H1 (cell line): ENCODE data around the gene CORO6. TPM values are rescaled to one million over a fixed set of nuclear protein-coding genes. Genes with fewer than 3 reads are reported as not detected.

Experiments
- CTCF ChIA-PET: fragments of 300-600 bp; sonication (Branson Sonifier 250); formaldehyde crosslinking; loops from one replicate; lab custom pipeline; 2021; ENCODE audit not compliant: partially characterized antibody; lab: Charles Lee
- POLR2A ChIA-PET: fragments of 300-600 bp; sonication (Branson Sonifier 250); formaldehyde crosslinking; loops from one replicate; lab custom pipeline; 2021; ENCODE audit warnings: inconsistent platforms; ENCODE audit not compliant: partially characterized antibody; lab: Charles Lee
- DNase-seq, 2 experiments: peaks; one replicate each; pipeline versions ENCODE4 v3.0.0 to v3.0.0-alpha.2; 2010 to 2022; ENCODE audit warnings: low spot score in 2 of 2, low read depth in 1 of 2, mixed read lengths in 1 of 2
- FAIRE-seq: peaks from 2 replicates; lab custom pipeline; 2011; peaks lifted over from hg19 to GRCh38; lab: Jason Lieb, UNC
- H2AFZ ChIP-seq: 2 replicates; pipeline ENCODE4 v1.8.1; 2012; ENCODE audit warnings: low read length, inconsistent platforms
- H2AK5ac ChIP-seq: 2 replicates; pipeline ENCODE4 v1.6.1; 2013; ENCODE audit warnings: low read depth, low read length
- H2BK120ac ChIP-seq: replicated peaks from 2 replicates; pipeline ENCODE3; 2013; ENCODE audit warnings: low read depth, low read length, inconsistent platforms
- H2BK12ac ChIP-seq: 2 replicates; pipeline ENCODE4 v1.6.1; 2013; ENCODE audit warnings: low read depth, low read length
- H2BK15ac ChIP-seq: 2 replicates; pipeline ENCODE4 v1.6.1; 2013; ENCODE audit warnings: low read length
- H2BK20ac ChIP-seq: 2 replicates; pipeline ENCODE4 v1.6.1; 2013; ENCODE audit warnings: low read length
- H2BK5ac ChIP-seq: 2 replicates; pipeline ENCODE4 v1.6.1; 2013; ENCODE audit warnings: low read depth, low read length
- H3K14ac ChIP-seq: 2 replicates; pipeline ENCODE4 v1.6.1; 2013; ENCODE audit warnings: inconsistent platforms; ENCODE audit not compliant: insufficient read length
- H3K18ac ChIP-seq: 2 replicates; pipeline ENCODE4 v1.6.1; 2013; ENCODE audit warnings: low read length; ENCODE audit errors: extremely low read depth
- H3K23ac ChIP-seq: 2 replicates; pipeline ENCODE4 v1.6.1; 2013; ENCODE audit warnings: inconsistent platforms; ENCODE audit not compliant: insufficient read length
- H3K23me2 ChIP-seq: 2 replicates; pipeline ENCODE4 v1.6.1; 2013; ENCODE audit warnings: low read depth, low read length
- H3K27ac ChIP-seq: 2 replicates; pipeline ENCODE4 v1.6.1; 2011; ENCODE audit warnings: low read depth, low read length, inconsistent platforms
- H3K27me3 ChIP-seq, 4 experiments: replicated peaks in 1 of 4; 1 replicate in 1 of 4; 2 replicates in 3 of 4; pipeline versions ENCODE4 v1.6.1 to v1.8.1; 2011 to 2013; ENCODE audit warnings: low read length in 3 of 4, mild to moderate bottlenecking in 3 of 4, inconsistent platforms in 2 of 4, mixed read lengths in 2 of 4, moderate library complexity in 1 of 4; ENCODE audit not compliant: control insufficient read depth in 3 of 4, insufficient read depth in 3 of 4; ENCODE audit errors: extremely low read depth in 1 of 4
- H3K36me3 ChIP-seq, 4 experiments: 2 replicates each; pipeline versions ENCODE4 v1.6.1 to v1.8.1; 2011 to 2013; ENCODE audit warnings: mild to moderate bottlenecking in 4 of 4, low read length in 3 of 4, moderate library complexity in 2 of 4, control low read depth in 1 of 4, inconsistent platforms in 1 of 4; ENCODE audit not compliant: insufficient read depth in 4 of 4, control insufficient read depth in 2 of 4
- H3K4ac ChIP-seq: replicated peaks from 2 replicates; pipeline ENCODE3; 2013; ENCODE audit warnings: low read length, low read depth, mixed read lengths, inconsistent platforms; ENCODE audit not compliant: insufficient read length
- H3K4me1 ChIP-seq, 4 experiments: replicated peaks in 1 of 4; 1 replicate in 1 of 4; 2 replicates in 3 of 4; pipeline versions ENCODE4 v1.6.1 to v1.8.1; 2011 to 2013; ENCODE audit warnings: low read length in 3 of 4, inconsistent platforms in 2 of 4, mixed read lengths in 1 of 4; ENCODE audit not compliant: insufficient read depth in 4 of 4, control insufficient read depth in 3 of 4
- H3K4me2 ChIP-seq, 2 experiments: 2 replicates each; pipeline versions ENCODE4 v1.6.1 to v1.8.1; 2011 to 2013; ENCODE audit warnings: low read depth in 2 of 2, low read length in 2 of 2, control low read depth in 1 of 2, inconsistent platforms in 1 of 2, mild to moderate bottlenecking in 1 of 2; ENCODE audit not compliant: insufficient read depth in 1 of 2
- H3K4me3 ChIP-seq, 4 experiments: fragments of 200-600, 300-600 bp in 1 of 4; sonication (generic), shearing (Covaris generic), sonication (Bioruptor Twin) in 1 of 4; 2 replicates each; pipeline versions ENCODE4 v1.5.1 to v1.8.1; 2011 to 2016; ENCODE audit warnings: low read length in 4 of 4, low read depth in 3 of 4, control low read depth in 2 of 4, inconsistent platforms in 2 of 4, mild to moderate bottlenecking in 2 of 4, mixed read lengths in 1 of 4, moderate library complexity in 1 of 4; ENCODE audit not compliant: insufficient read depth in 2 of 4; ENCODE audit errors: extremely low read depth in 1 of 4
- H3K56ac ChIP-seq: replicated peaks from 2 replicates; pipeline ENCODE3; 2013; ENCODE audit warnings: low read depth, mild to moderate bottlenecking, mixed read lengths, low read length, inconsistent platforms; ENCODE audit not compliant: insufficient read length
- H3K79me1 ChIP-seq: 2 replicates; pipeline ENCODE4 v1.6.1; 2013; ENCODE audit warnings: low read depth, low read length, control low read depth
- H3K79me2 ChIP-seq, 2 experiments: 2 replicates each; pipeline versions ENCODE4 v1.6.1 to v1.8.1; 2012 to 2013; ENCODE audit warnings: low read length in 2 of 2, mild to moderate bottlenecking in 2 of 2, inconsistent platforms in 1 of 2; ENCODE audit not compliant: insufficient read depth in 2 of 2, control insufficient read depth in 1 of 2
- H3K9ac ChIP-seq, 4 experiments: replicated peaks in 1 of 4; 1 replicate in 1 of 4; 2 replicates in 3 of 4; pipeline versions ENCODE4 v1.6.1 to v1.8.1; 2011 to 2013; ENCODE audit warnings: low read depth in 3 of 4, low read length in 3 of 4, control low read depth in 2 of 4, mild to moderate bottlenecking in 2 of 4, moderate library complexity in 2 of 4, inconsistent platforms in 1 of 4; ENCODE audit errors: extremely low read depth in 1 of 4
- H3K9me3 ChIP-seq, 2 experiments: 2 replicates each; pipeline versions ENCODE4 v1.6.1 to v1.8.1; 2012 to 2013; ENCODE audit warnings: mild to moderate bottlenecking in 2 of 2, moderate library complexity in 2 of 2, control low read depth in 1 of 2, inconsistent platforms in 1 of 2, low read depth in 1 of 2, low read length in 1 of 2, mixed read lengths in 1 of 2; ENCODE audit not compliant: insufficient read depth in 2 of 2
- H4K20me1 ChIP-seq, 2 experiments: replicated peaks in 1 of 2; 2 replicates each; pipeline versions ENCODE3 to v1.8.1; 2011 to 2013; ENCODE audit warnings: inconsistent platforms in 2 of 2, low read length in 2 of 2, mild to moderate bottlenecking in 1 of 2; ENCODE audit not compliant: insufficient read depth in 2 of 2, control insufficient read depth in 1 of 2
- H4K5ac ChIP-seq: 2 replicates; pipeline ENCODE4 v1.6.1; 2013; ENCODE audit warnings: low read length, low read depth, mixed read lengths, inconsistent platforms; ENCODE audit not compliant: insufficient read length
- H4K8ac ChIP-seq: 2 replicates; pipeline ENCODE4 v1.8.0; 2013; ENCODE audit warnings: mild to moderate bottlenecking, moderate library complexity, low read length, inconsistent platforms; ENCODE audit not compliant: insufficient read depth; ENCODE audit errors: extremely low read depth
- H4K91ac ChIP-seq: replicated peaks from 2 replicates; pipeline ENCODE3; 2013; ENCODE audit warnings: low read length, mixed read lengths, inconsistent platforms; ENCODE audit not compliant: insufficient read length
- ATF2 ChIP-seq: IDR thresholded peaks from 2 replicates; pipeline ENCODE4 v1.6.1; 2012; ENCODE audit warnings: low read length, inconsistent platforms
- CBX8 ChIP-seq: fragments of 300-800, 300-1000 bp; sonication (generic); IDR thresholded peaks from 2 replicates; pipeline ENCODE4 v1.7.1; 2016; ENCODE audit warnings: low read depth, low read length, borderline replicate concordance
- FOSL1 ChIP-seq: IDR thresholded peaks from 2 replicates; pipeline ENCODE4 v1.6.1; 2011; ENCODE audit warnings: mild to moderate bottlenecking, low read depth, low read length, moderate library complexity; ENCODE audit not compliant: insufficient read depth
- GTF2F1 ChIP-seq: IDR thresholded peaks from 2 replicates; pipeline ENCODE4 v1.6.1; 2012; ENCODE audit warnings: low read depth, low read length, improper control_type of control experiment, borderline replicate concordance
- HDAC2 ChIP-seq, 2 experiments: fragments of 300-600 bp in 1 of 2; sonication (generic) in 1 of 2; IDR thresholded peaks; 2 replicates each; pipeline ENCODE4 v1.6.1; 2011 to 2012; ENCODE audit warnings: low read depth in 2 of 2, low read length in 2 of 2, mild to moderate bottlenecking in 2 of 2, moderate library complexity in 2 of 2, borderline replicate concordance in 1 of 2, inconsistent platforms in 1 of 2
- KDM1A ChIP-seq: fragments of 200-600, 300-600 bp; sonication (generic); IDR thresholded peaks from 2 replicates; pipeline ENCODE4 v1.7.1; 2016; ENCODE audit warnings: mild to moderate bottlenecking, low read length, borderline replicate concordance
- KDM5A ChIP-seq: fragments of 200-600 bp; IDR thresholded peaks from 2 replicates; pipeline ENCODE4 v1.7.1; 2012; ENCODE audit warnings: mild to moderate bottlenecking, low read length, inconsistent platforms, mixed read lengths
- PHF8 ChIP-seq: fragments of 200-600 bp; sonication (generic); conservative IDR thresholded peaks from 2 replicates; pipeline ENCODE4 v1.7.1; 2012; ENCODE audit warnings: low read depth, mild to moderate bottlenecking, inconsistent platforms, low read length, moderate library complexity
- RFX5 ChIP-seq: IDR thresholded peaks from 2 replicates; pipeline ENCODE4 v1.6.1; 2011; ENCODE audit warnings: low read depth, low read length, improper control_type of control experiment, borderline replicate concordance
- SAP30 ChIP-seq: fragments of 300-600 bp; sonication (generic); IDR thresholded peaks from 2 replicates; pipeline ENCODE4 v1.7.1; 2012; ENCODE audit warnings: low read length, moderate library complexity, mild to moderate bottlenecking, inconsistent platforms; ENCODE audit not compliant: insufficient read depth, insufficient replicate concordance
- TCF12 ChIP-seq: IDR thresholded peaks from 2 replicates; pipeline ENCODE4 v1.6.1; 2011; ENCODE audit warnings: low read depth, mild to moderate bottlenecking, low read length
- WGBS, 2 experiments: shearing (Covaris generic) in 1 of 2; methylation state at CpG; one replicate each; pipeline versions ENCODE4 v1.1.6 to v1.1.7; 2013 to 2015; ENCODE audit warnings: low lambda C conversion rate in 2 of 2, mixed read lengths in 2 of 2, inconsistent platforms in 1 of 2, low coverage in 1 of 2, missing lambda C conversion rate in 1 of 2; ENCODE audit not compliant: insufficient replicate concordance in 2 of 2, insufficient coverage in 1 of 2, insufficient read length in 1 of 2; ENCODE audit errors: extremely low coverage in 1 of 2, missing lambda C conversion rate in 1 of 2; 5-methylcytosine and 5-hydroxymethylcytosine counted together
- polyA plus RNA-seq, 7 experiments: library from polyadenylated mRNA; depleted of rRNA in 3 of 7; stranded (reverse) in 5 of 7; unstranded in 2 of 7; fragments of >200 nt in 5 of 7; fragments of 200-250 nt in 2 of 7; gene quantifications; 1 replicate in 5 of 7; 2 replicates in 1 of 7; 4 replicates in 1 of 7; pipeline versions ENCODE4 v1.2.1 to v1.2.3, GENCODE V29; 2011 to 2013; ENCODE audit warnings: missing spikeins in 2 of 7, mixed read lengths in 2 of 7
- total RNA-seq: library from RNA; stranded (reverse); fragmentation: NEBNext Ultra II Directional; extraction: Animal tissue kit (Norgen Biotek cat#: 25700); gene quantifications from 2 replicates; pipeline ENCODE4 v1.2.1, GENCODE V29; 2021

Gene CORO6
- total and polyA plus RNA-seq, 2 of the 8 experiments (the other 6 are each of a cell fraction or from before 2014, with no cell fraction given): 2.5 to 8.6 TPM

GRCh38 chr17:29650396-29650795 is 27.7 kb upstream of the CORO6 start:
- Histone ChIP-seq H3K4me1 (no peaks in the 10 kb centered on the region), H2BK20ac (no peak overlapping the region), H3K36me3 (no peaks in the 10 kb centered on the region), H4K5ac (no peak overlapping the region), H2BK15ac (no peak overlapping the region), H3K79me2 (no peaks in the 10 kb centered on the region), H3K23me2 (no peaks in the 10 kb centered on the region), H3K23ac (no peak overlapping the region), H2BK120ac (no peak overlapping the region), H2AFZ (no peak overlapping the region), H3K4me3 (no peak overlapping the region), H3K27me3 (no peaks in the 10 kb centered on the region), H2BK5ac (no peak overlapping the region), H3K14ac (no peak overlapping the region), H3K9ac (no peak overlapping the region), H4K91ac (no peak overlapping the region), H3K18ac (no peak overlapping the region), H2AK5ac (no peak overlapping the region), H3K79me1 (no peaks in the 10 kb centered on the region), H3K4ac (no peak overlapping the region), H3K27ac (no peak overlapping the region), H2BK12ac (no peak overlapping the region), H3K4me2 (no peak overlapping the region), H3K56ac (no peak overlapping the region), H3K9me3 (no peaks in the 10 kb centered on the region), H4K8ac (no peak overlapping the region), H4K20me1 (no peaks in the 10 kb centered on the region)
- WGBS, 2 experiments: 86% methylated on average over 4 of the region's 4 CpGs; no CpG with 5 or more reads in 1 of the 2 experiments
- no peak for FAIRE-seq
- POLR2A ChIA-PET: no interaction called here
- CTCF ChIA-PET: interaction anchor here (1.6 to 1.8 kb wide), 2 partner anchors 128 to 129 kb away, joined by 3 to 4 read pairs; no protein-coding TSS in a partner anchor
- no peak for DNase-seq
- TF ChIP-seq ATF2 (no peak), HDAC2 (IDR thresholded peaks at IDR 0.05; ENCODE audit: borderline replicate concordance in 1 of 2, low read depth in 2 of 2, low read length in 2 of 2) (no peak), SAP30 (no peak), FOSL1 (no peak), GTF2F1 (no peak), TCF12 (no peak), CBX8 (no peak), KDM5A (no peak), RFX5 (no peak), PHF8 (no peak), KDM1A (no peak)
